Tibial nerve (tissue), 4 donors: ENCODE results near the gene CARM1. TPM values are rescaled to one million over a fixed set of nuclear protein-coding genes. Genes with fewer than 3 reads are reported as not detected.

Experiments
- DNase-seq, 2 donors: peaks; one replicate each; pipeline ENCODE4 v3.0.0-alpha.2; 2019; ENCODE audit warnings: low spot score in 2 of 2
- H3K27ac ChIP-seq, 4 donors: fragments of 200-600 bp; sonication (generic) in 3 of 4; one replicate each; pipeline ENCODE4 v1.5.1; 2017 to 2019; ENCODE audit warnings: mild to moderate bottlenecking in 1 of 4
- H3K27me3 ChIP-seq, 2 donors: fragments of 200-600 bp; sonication (generic) in 1 of 2; one replicate each; pipeline versions ENCODE4 v1.5.1 to v1.6.0; 2017 to 2019
- H3K36me3 ChIP-seq, 3 donors: fragments of 200-600 bp; sonication (generic); one replicate each; pipeline ENCODE4 v1.5.1; 2018 to 2019
- H3K4me1 ChIP-seq, 4 donors: fragments of 200-600 bp; sonication (generic) in 3 of 4; one replicate each; pipeline ENCODE4 v1.5.1; 2017 to 2019
- H3K4me3 ChIP-seq, 4 donors: fragments of 200-600 bp; sonication (generic) in 3 of 4; one replicate each; pipeline ENCODE4 v1.5.1; 2017 to 2019; ENCODE audit warnings: mild to moderate bottlenecking in 1 of 4, moderate library complexity in 1 of 4
- H3K9me3 ChIP-seq, 4 donors: fragments of 200-600 bp; sonication (generic) in 3 of 4; one replicate each; pipeline ENCODE4 v1.5.1; 2017 to 2019
- CTCF ChIP-seq, 5 experiments: fragments of 200-600 bp in 3 of 5; fragments of 450-650 bp in 2 of 5; sonication (generic) in 3 of 5; IDR thresholded peaks; one replicate each; pipeline ENCODE4 v1.5.1; 2016 to 2019; ENCODE audit warnings: antibody characterized with exemption in 5 of 5, mild to moderate bottlenecking in 3 of 5, moderate library complexity in 2 of 5
- EP300 ChIP-seq, 2 donors: sonication (generic); formaldehyde crosslinking; IDR thresholded peaks; one replicate each; pipeline ENCODE4 v1.6.1; 2017; ENCODE audit warnings: antibody characterized with exemption in 2 of 2, mild to moderate bottlenecking in 1 of 2
- POLR2A ChIP-seq, 2 donors: fragments of 450-650 bp; IDR thresholded peaks; one replicate each; pipeline ENCODE4 v1.6.1; 2017; ENCODE audit warnings: antibody characterized with exemption in 2 of 2, mild to moderate bottlenecking in 2 of 2, moderate library complexity in 2 of 2
- WGBS, 2 donors: methylation state at CpG; one replicate each; pipeline ENCODE4 v1.1.5; 2018; 5-methylcytosine and 5-hydroxymethylcytosine counted together
- total RNA-seq, 4 donors: library from RNA; depleted of rRNA; stranded (reverse); fragments of >200 nt; gene quantifications; one replicate each; pipeline ENCODE4 v1.1.0, GENCODE V29; 2016

The CARM1 gene
- total RNA-seq, 4 donors from 2014 or later: 13.5 to 22.8 (median 14.0) TPM

GRCh38 chr19:10870501-10870954, 825 bp upstream of the CARM1 start:
- Histone ChIP-seq H3K9me3 (no peaks in the 10 kb centered on the region), H3K36me3 (no peaks in the 10 kb centered on the region), H3K27me3 (no peaks in the 10 kb centered on the region), H3K27ac (peak overlapping the region; percentile 83 to 91 (median 86)), H3K4me1 (peaks cover 0 to 35% (median 5%) of the 10 kb centered on the region in 4 donors), H3K4me3 (peak overlapping the region; percentile 36 to 58 (median 46))
- no peak for DNase-seq
- TF ChIP-seq EP300 (IDR thresholded peaks at IDR 0.05): no peak
- TF ChIP-seq CTCF (IDR thresholded peaks at IDR 0.05): no peak
- no peak for TF ChIP-seq POLR2A (IDR thresholded peaks at IDR 0.05)
- 1 to 2% methylated on average over 18 to 22 of the region's 22 CpGs for WGBS, 2 donors

GRCh38 chr19:10871711-10872545, 575 bp downstream of the CARM1 start:
- H3K27ac ChIP-seq: peak overlapping the region; percentile 23 to 93 (median 90)
- DNase-seq: no peak

GRCh38 chr19:10872546-10873107, 1.3 kb downstream of the CARM1 start:
- Histone ChIP-seq H3K4me3 (peak overlapping the region; percentile 45 to 95 (median 66)), H3K36me3 (no peaks in the 10 kb centered on the region), H3K27me3 (no peaks in the 10 kb centered on the region), H3K9me3 (no peaks in the 10 kb centered on the region), H3K4me1 (peaks cover 0 to 56% (median 11%) of the 10 kb centered on the region in 4 donors), H3K27ac (peak overlapping the region; percentile 2 to 93 (median 90))
- no peak for DNase-seq
- no peak for TF ChIP-seq EP300 (IDR thresholded peaks at IDR 0.05)
- TF ChIP-seq POLR2A (IDR thresholded peaks at IDR 0.05): no peak
- no peak for TF ChIP-seq CTCF (IDR thresholded peaks at IDR 0.05)
- WGBS, 2 donors: 9 to 15% methylated on average over 16 of the region's 16 CpGs

More at GRCh38 chr19:10871711-10872545, 575 bp downstream of the CARM1 start:
- Histone ChIP-seq H3K4me3 (peak overlapping the region; percentile 45 to 95 (median 66)), H3K4me1 (peaks cover 0 to 49% (median 8%) of the 10 kb centered on the region in 4 donors), H3K9me3 (no peaks in the 10 kb centered on the region), H3K27me3 (no peaks in the 10 kb centered on the region), H3K36me3 (no peaks in the 10 kb centered on the region)
- WGBS, 2 donors: 1 to 2% methylated on average over 47 to 52 of the region's 90 CpGs
- peak in 2 of 5 experiments; percentile 48 to 54 for TF ChIP-seq CTCF (IDR thresholded peaks at IDR 0.05)
- no peak for TF ChIP-seq EP300 (IDR thresholded peaks at IDR 0.05)

- H3K36me3 ChIP-seq: no peaks in the 10 kb centered on the region
- TF ChIP-seq EP300 (IDR thresholded peaks at IDR 0.05): no peak
- no peak for TF ChIP-seq POLR2A (IDR thresholded peaks at IDR 0.05)
- TF ChIP-seq CTCF (IDR thresholded peaks at IDR 0.05): no peak
- peaks cover 0 to 70% (median 22%) of the 10 kb centered on the region in 4 donors for H3K4me1 ChIP-seq
- no peak for DNase-seq
- WGBS, 2 donors: 91 to 92% methylated on average over 1 of the region's 1 CpG
- H3K27me3 ChIP-seq: no peaks in the 10 kb centered on the region
- no peaks in the 10 kb centered on the region for H3K9me3 ChIP-seq
- no peak overlapping the region for H3K4me3 ChIP-seq
- peak overlapping the region in 1 of 4 donors; percentile 52 for H3K27ac ChIP-seq
Measured at GRCh38 chr19:10874024-10874423, 2.7 kb downstream of the CARM1 start.
